GM23338 (cell line): ENCODE results near the gene NHS. TPM values are rescaled to one million over a fixed set of nuclear protein-coding genes. Genes with fewer than 3 reads are reported as not detected.

Experiments
- ATAC-seq: fragments of 200-7000 bp; cut with Tn5 transposase; 3 replicates; pipeline ENCODE4 v1.9.1; 2020
- DNase-seq: peaks from one replicate; pipeline ENCODE4 v3.0.0-alpha.2; 2015; ENCODE audit warnings: low spot score
- H2AFZ ChIP-seq: fragments of 200-600 bp; sonication (generic); 2 replicates; pipeline ENCODE4 v1.8.0; 2016; ENCODE audit warnings: antibody characterized with exemption, mild to moderate bottlenecking, moderate library complexity
- H3F3A ChIP-seq: fragments of 200-600 bp; sonication (generic); replicated peaks from 2 replicates; pipeline ENCODE4 v1.8.0; 2017; ENCODE audit warnings: antibody characterized with exemption, mixed run types, low read depth
- H3K27ac ChIP-seq: fragments of 200-600 bp; sonication (generic); 2 replicates; pipeline ENCODE4 v1.6.1; 2016; ENCODE audit warnings: low read depth
- H3K27me3 ChIP-seq: fragments of 200-600 bp; sonication (generic); 2 replicates; pipeline ENCODE4 v1.8.0; 2016; ENCODE audit warnings: mild to moderate bottlenecking, mixed run types, moderate library complexity; ENCODE audit not compliant: insufficient read depth
- H3K36me3 ChIP-seq: fragments of 200-600 bp; sonication (generic); 2 replicates; pipeline ENCODE4 v1.8.0; 2016; ENCODE audit warnings: mild to moderate bottlenecking; ENCODE audit not compliant: insufficient read depth
- H3K4me1 ChIP-seq: fragments of 200-600 bp; sonication (generic); 2 replicates; pipeline ENCODE4 v1.8.0; 2016; ENCODE audit warnings: mild to moderate bottlenecking, moderate library complexity; ENCODE audit not compliant: insufficient read depth
- H3K4me2 ChIP-seq: fragments of 200-600 bp; sonication (generic); 2 replicates; pipeline ENCODE4 v1.7.1; 2017; ENCODE audit warnings: mixed run types
- H3K4me3 ChIP-seq: fragments of 200-600 bp; sonication (generic); 2 replicates; pipeline ENCODE4 v1.6.1; 2016; ENCODE audit warnings: mixed run types
- H3K79me2 ChIP-seq: fragments of 200-600 bp; sonication (generic); replicated peaks from 2 replicates; pipeline ENCODE4 v1.8.0; 2017; ENCODE audit warnings: mild to moderate bottlenecking; ENCODE audit not compliant: insufficient read depth
- H3K9me2 ChIP-seq: fragments of 200-600 bp; sonication (generic); 2 replicates; pipeline ENCODE4 v1.8.0; 2017; ENCODE audit not compliant: insufficient read depth
- H4K20me1 ChIP-seq: fragments of 200-600 bp; sonication (generic); replicated peaks from 2 replicates; pipeline ENCODE4 v1.8.0; 2017; ENCODE audit warnings: mild to moderate bottlenecking; ENCODE audit not compliant: insufficient read depth
- H3K27ac Mint-ChIP-seq: 2 replicates; pipeline ENCODE4 v1.8.0; 2020; ENCODE audit warnings: inconsistent platforms, mild to moderate bottlenecking, moderate library complexity, mixed read lengths
- H3K27me3 Mint-ChIP-seq: 3 replicates; pipeline ENCODE4 v1.8.0; 2022; ENCODE audit warnings: low read depth, mild to moderate bottlenecking, moderate library complexity, mixed read lengths, inconsistent platforms; ENCODE audit not compliant: insufficient read depth, poor library complexity
- H3K36me3 Mint-ChIP-seq: 3 replicates; pipeline ENCODE4 v1.8.0; 2021; ENCODE audit warnings: low read depth, mild to moderate bottlenecking, inconsistent platforms, moderate library complexity, mixed read lengths
- H3K4me1 Mint-ChIP-seq: 3 replicates; pipeline ENCODE4 v1.8.0; 2020; ENCODE audit warnings: mild to moderate bottlenecking, inconsistent platforms, mixed read lengths
- H3K4me3 Mint-ChIP-seq: 3 replicates; pipeline ENCODE4 v1.8.0; 2021; ENCODE audit warnings: moderate library complexity, mild to moderate bottlenecking, inconsistent platforms, mixed read lengths
- H3K9me3 Mint-ChIP-seq: 3 replicates; pipeline ENCODE4 v1.8.0; 2020; ENCODE audit warnings: moderate library complexity, mild to moderate bottlenecking, inconsistent platforms, mixed read lengths
- CREB1 ChIP-seq: fragments of 250-450 bp; sonication (Bioruptor Pico); IDR thresholded peaks from 2 replicates; pipeline ENCODE4 v1.5.0; 2020; ENCODE audit warnings: low read depth, mild to moderate bottlenecking, moderate library complexity
- EZH2 ChIP-seq: fragments of 200-600 bp; sonication (generic); IDR thresholded peaks from one replicate; pipeline ENCODE4 v1.8.0; 2017; ENCODE audit warnings: antibody characterized with exemption, mild to moderate bottlenecking, low read depth; ENCODE audit not compliant: unreplicated experiment
- EZH2phosphoT487 ChIP-seq: fragments of 200-600 bp; sonication (generic); IDR thresholded peaks from one replicate; pipeline ENCODE4 v1.8.1; 2018; ENCODE audit warnings: antibody characterized with exemption; ENCODE audit not compliant: unreplicated experiment
- JUNB ChIP-seq: IDR thresholded peaks from one replicate; pipeline ENCODE4 v1.6.1; 2016; ENCODE audit warnings: antibody characterized with exemption; ENCODE audit not compliant: unreplicated experiment
- NANOG ChIP-seq: IDR thresholded peaks from 2 replicates; pipeline ENCODE4 v1.6.1; 2016; ENCODE audit warnings: antibody characterized with exemption, borderline replicate concordance
- POLR2AphosphoS5 ChIP-seq: IDR thresholded peaks from 2 replicates; pipeline ENCODE4 v1.6.1; 2016; ENCODE audit warnings: antibody characterized with exemption, low read depth
- STAT1 ChIP-seq: IDR thresholded peaks from one replicate; pipeline ENCODE4 v1.6.1; 2016; ENCODE audit warnings: antibody characterized with exemption; ENCODE audit not compliant: unreplicated experiment
- ZNF114 ChIP-seq: fragments of 250-450 bp; sonication (Bioruptor Pico); IDR thresholded peaks from 2 replicates; pipeline ENCODE4 v1.5.0; 2020; ENCODE audit warnings: mild to moderate bottlenecking, moderate library complexity
- ZNF331 ChIP-seq: fragments of 250-450 bp; sonication (Bioruptor Pico); IDR thresholded peaks from 2 replicates; pipeline ENCODE4 v1.5.0; 2020; ENCODE audit warnings: low read depth, mild to moderate bottlenecking, moderate library complexity
- polyA plus RNA-seq: library from polyadenylated mRNA; unstranded; fragments of >200 nt; fragmentation: Nextera tagmentation; extraction: Ambion mirVana; gene quantifications from 2 replicates; pipeline ENCODE4 v1.2.1, GENCODE V29; 2016
- total RNA-seq: library from RNA; depleted of rRNA; stranded (reverse); fragments of >200 nt; shearing (Covaris generic); gene quantifications from 2 replicates; pipeline ENCODE4 v1.2.3, GENCODE V29; 2014
- TF ChIP-seq, protein P1 (sequence below): IDR thresholded peaks from one replicate; pipeline ENCODE4 v1.6.1; 2018; ENCODE audit warnings: antibody characterized with exemption; ENCODE audit not compliant: unreplicated experiment
- TF ChIP-seq, protein P2 (sequence below): IDR thresholded peaks from 2 replicates; pipeline ENCODE4 v1.6.1; 2016; ENCODE audit warnings: antibody characterized with exemption
- TF ChIP-seq, protein P3 (sequence below): fragments of 250-450 bp; sonication (Bioruptor Pico); IDR thresholded peaks from 2 replicates; pipeline ENCODE4 v1.5.0; 2020; ENCODE audit warnings: mild to moderate bottlenecking, moderate library complexity
- TF ChIP-seq, protein P4 (sequence below), 2 experiments: fragments of 200-600 bp in 1 of 2; sonication (generic) in 1 of 2; conservative IDR thresholded peaks; 2 replicates each; pipeline versions ENCODE4 v1.5.1 to v1.6.1; 2016 to 2017; ENCODE audit warnings: antibody characterized with exemption in 2 of 2, low read depth in 2 of 2, mild to moderate bottlenecking in 2 of 2, moderate library complexity in 1 of 2

NHS gene
- total and polyA plus RNA-seq, 2 experiments from 2014 or later = 1.8 to 8.2 TPM

DNA sequence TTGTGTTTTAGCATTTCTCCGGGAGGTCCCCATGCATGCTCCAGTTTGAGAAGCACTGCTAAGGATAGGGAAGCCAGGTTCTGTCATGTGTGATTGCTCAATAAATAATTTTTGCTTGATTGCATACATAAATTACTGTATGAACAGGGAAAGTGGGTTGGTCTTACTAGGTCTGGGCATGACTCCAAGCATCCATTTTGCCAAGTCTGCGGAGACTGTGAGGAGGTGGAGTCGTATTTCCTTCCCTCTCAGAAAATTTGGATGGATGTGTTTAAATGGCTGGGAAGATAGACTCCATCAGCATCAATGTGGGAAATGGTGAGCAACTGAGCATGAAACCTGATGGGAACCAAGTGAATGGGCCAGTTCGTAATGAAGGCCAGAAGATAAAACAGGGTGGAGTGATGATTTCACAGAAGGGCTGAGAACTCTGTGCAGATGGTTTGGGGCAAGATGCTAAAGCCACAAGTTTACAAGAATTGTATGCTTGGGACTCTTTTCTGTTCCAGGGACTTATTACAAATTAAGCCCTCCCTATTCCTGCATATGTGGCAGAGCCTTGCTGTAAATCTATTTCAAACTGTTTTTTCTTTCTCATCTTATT lies 84.1 kb downstream of the NHS start:
- Mint-ChIP-seq H3K27me3 (peaks cover 2% of the 10 kb centered on the region), H3K9me3 (no peaks in the 10 kb centered on the region), H3K4me3 (no peak overlapping the region), H3K4me1 (peaks cover 38% of the 10 kb centered on the region), H3K27ac (no peak overlapping the region), H3K36me3 (no peaks in the 10 kb centered on the region)
- Histone ChIP-seq H3K27me3 (no peaks in the 10 kb centered on the region), H4K20me1 (no peaks in the 10 kb centered on the region), H3K36me3 (no peaks in the 10 kb centered on the region), H3K9me2 (no peaks in the 10 kb centered on the region), H2AFZ (no peak overlapping the region), H3K27ac (no peak overlapping the region), H3F3A (no peaks in the 10 kb centered on the region), H3K4me1 (no peaks in the 10 kb centered on the region; the same call in 1 of the 2 replicates), H3K4me2 (no peak overlapping the region), H3K4me3 (no peak overlapping the region), H3K79me2 (no peaks in the 10 kb centered on the region)
- no peak for ATAC-seq
- no peak for TF ChIP-seq ZNF114 (CRISPR knock-in tag)
- TF ChIP-seq JUNB = no peak
- no peak for TF ChIP-seq EZH2
- TF ChIP-seq, protein P1, sequence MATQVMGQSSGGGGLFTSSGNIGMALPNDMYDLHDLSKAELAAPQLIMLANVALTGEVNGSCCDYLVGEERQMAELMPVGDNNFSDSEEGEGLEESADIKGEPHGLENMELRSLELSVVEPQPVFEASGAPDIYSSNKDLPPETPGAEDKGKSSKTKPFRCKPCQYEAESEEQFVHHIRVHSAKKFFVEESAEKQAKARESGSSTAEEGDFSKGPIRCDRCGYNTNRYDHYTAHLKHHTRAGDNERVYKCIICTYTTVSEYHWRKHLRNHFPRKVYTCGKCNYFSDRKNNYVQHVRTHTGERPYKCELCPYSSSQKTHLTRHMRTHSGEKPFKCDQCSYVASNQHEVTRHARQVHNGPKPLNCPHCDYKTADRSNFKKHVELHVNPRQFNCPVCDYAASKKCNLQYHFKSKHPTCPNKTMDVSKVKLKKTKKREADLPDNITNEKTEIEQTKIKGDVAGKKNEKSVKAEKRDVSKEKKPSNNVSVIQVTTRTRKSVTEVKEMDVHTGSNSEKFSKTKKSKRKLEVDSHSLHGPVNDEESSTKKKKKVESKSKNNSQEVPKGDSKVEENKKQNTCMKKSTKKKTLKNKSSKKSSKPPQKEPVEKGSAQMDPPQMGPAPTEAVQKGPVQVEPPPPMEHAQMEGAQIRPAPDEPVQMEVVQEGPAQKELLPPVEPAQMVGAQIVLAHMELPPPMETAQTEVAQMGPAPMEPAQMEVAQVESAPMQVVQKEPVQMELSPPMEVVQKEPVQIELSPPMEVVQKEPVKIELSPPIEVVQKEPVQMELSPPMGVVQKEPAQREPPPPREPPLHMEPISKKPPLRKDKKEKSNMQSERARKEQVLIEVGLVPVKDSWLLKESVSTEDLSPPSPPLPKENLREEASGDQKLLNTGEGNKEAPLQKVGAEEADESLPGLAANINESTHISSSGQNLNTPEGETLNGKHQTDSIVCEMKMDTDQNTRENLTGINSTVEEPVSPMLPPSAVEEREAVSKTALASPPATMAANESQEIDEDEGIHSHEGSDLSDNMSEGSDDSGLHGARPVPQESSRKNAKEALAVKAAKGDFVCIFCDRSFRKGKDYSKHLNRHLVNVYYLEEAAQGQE = no peak
- TF ChIP-seq, protein P2, sequence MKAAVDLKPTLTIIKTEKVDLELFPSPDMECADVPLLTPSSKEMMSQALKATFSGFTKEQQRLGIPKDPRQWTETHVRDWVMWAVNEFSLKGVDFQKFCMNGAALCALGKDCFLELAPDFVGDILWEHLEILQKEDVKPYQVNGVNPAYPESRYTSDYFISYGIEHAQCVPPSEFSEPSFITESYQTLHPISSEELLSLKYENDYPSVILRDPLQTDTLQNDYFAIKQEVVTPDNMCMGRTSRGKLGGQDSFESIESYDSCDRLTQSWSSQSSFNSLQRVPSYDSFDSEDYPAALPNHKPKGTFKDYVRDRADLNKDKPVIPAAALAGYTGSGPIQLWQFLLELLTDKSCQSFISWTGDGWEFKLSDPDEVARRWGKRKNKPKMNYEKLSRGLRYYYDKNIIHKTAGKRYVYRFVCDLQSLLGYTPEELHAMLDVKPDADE = no peak
- TF ChIP-seq, protein P3, sequence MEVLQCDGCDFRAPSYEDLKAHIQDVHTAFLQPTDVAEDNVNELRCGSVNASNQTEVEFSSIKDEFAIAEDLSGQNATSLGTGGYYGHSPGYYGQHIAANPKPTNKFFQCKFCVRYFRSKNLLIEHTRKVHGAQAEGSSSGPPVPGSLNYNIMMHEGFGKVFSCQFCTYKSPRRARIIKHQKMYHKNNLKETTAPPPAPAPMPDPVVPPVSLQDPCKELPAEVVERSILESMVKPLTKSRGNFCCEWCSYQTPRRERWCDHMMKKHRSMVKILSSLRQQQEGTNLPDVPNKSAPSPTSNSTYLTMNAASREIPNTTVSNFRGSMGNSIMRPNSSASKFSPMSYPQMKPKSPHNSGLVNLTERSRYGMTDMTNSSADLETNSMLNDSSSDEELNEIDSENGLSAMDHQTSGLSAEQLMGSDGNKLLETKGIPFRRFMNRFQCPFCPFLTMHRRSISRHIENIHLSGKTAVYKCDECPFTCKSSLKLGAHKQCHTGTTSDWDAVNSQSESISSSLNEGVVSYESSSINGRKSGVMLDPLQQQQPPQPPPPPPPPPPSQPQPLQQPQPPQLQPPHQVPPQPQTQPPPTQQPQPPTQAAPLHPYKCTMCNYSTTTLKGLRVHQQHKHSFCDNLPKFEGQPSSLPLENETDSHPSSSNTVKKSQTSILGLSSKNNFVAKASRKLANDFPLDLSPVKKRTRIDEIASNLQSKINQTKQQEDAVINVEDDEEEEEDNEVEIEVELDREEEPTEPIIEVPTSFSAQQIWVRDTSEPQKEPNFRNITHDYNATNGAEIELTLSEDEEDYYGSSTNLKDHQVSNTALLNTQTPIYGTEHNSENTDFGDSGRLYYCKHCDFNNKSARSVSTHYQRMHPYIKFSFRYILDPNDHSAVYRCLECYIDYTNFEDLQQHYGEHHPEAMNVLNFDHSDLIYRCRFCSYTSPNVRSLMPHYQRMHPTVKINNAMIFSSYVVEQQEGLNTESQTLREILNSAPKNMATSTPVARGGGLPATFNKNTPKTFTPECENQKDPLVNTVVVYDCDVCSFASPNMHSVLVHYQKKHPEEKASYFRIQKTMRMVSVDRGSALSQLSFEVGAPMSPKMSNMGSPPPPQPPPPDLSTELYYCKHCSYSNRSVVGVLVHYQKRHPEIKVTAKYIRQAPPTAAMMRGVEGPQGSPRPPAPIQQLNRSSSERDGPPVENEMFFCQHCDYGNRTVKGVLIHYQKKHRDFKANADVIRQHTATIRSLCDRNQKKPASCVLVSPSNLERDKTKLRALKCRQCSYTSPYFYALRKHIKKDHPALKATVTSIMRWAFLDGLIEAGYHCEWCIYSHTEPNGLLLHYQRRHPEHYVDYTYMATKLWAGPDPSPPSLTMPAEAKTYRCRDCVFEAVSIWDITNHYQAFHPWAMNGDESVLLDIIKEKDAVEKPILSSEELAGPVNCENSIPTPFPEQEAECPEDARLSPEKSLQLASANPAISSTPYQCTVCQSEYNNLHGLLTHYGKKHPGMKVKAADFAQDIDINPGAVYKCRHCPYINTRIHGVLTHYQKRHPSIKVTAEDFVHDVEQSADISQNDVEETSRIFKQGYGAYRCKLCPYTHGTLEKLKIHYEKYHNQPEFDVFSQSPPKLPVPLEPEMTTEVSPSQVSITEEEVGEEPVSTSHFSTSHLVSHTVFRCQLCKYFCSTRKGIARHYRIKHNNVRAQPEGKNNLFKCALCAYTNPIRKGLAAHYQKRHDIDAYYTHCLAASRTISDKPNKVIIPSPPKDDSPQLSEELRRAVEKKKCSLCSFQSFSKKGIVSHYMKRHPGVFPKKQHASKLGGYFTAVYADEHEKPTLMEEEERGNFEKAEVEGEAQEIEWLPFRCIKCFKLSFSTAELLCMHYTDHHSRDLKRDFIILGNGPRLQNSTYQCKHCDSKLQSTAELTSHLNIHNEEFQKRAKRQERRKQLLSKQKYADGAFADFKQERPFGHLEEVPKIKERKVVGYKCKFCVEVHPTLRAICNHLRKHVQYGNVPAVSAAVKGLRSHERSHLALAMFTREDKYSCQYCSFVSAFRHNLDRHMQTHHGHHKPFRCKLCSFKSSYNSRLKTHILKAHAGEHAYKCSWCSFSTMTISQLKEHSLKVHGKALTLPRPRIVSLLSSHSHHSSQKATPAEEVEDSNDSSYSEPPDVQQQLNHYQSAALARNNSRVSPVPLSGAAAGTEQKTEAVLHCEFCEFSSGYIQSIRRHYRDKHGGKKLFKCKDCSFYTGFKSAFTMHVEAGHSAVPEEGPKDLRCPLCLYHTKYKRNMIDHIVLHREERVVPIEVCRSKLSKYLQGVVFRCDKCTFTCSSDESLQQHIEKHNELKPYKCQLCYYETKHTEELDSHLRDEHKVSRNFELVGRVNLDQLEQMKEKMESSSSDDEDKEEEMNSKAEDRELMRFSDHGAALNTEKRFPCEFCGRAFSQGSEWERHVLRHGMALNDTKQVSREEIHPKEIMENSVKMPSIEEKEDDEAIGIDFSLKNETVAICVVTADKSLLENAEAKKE (CRISPR knock-in tag) = no peak
- TF ChIP-seq CREB1 (CRISPR knock-in tag) = no peak
- no peak for TF ChIP-seq STAT1
- TF ChIP-seq EZH2phosphoT487 = no peak
- no peak for TF ChIP-seq NANOG
- no peak for TF ChIP-seq ZNF331 (CRISPR knock-in tag)
- no peak for TF ChIP-seq POLR2AphosphoS5
- TF ChIP-seq, protein P4, sequence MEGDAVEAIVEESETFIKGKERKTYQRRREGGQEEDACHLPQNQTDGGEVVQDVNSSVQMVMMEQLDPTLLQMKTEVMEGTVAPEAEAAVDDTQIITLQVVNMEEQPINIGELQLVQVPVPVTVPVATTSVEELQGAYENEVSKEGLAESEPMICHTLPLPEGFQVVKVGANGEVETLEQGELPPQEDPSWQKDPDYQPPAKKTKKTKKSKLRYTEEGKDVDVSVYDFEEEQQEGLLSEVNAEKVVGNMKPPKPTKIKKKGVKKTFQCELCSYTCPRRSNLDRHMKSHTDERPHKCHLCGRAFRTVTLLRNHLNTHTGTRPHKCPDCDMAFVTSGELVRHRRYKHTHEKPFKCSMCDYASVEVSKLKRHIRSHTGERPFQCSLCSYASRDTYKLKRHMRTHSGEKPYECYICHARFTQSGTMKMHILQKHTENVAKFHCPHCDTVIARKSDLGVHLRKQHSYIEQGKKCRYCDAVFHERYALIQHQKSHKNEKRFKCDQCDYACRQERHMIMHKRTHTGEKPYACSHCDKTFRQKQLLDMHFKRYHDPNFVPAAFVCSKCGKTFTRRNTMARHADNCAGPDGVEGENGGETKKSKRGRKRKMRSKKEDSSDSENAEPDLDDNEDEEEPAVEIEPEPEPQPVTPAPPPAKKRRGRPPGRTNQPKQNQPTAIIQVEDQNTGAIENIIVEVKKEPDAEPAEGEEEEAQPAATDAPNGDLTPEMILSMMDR (conservative IDR thresholded peaks at IDR 0.05; ENCODE audit: low read depth in 2 of 2) = no peak
- DNase-seq = no peak
